ENCODE results near the gene GRIA1. TPM values are rescaled to one million over a fixed set of nuclear protein-coding genes. Genes with fewer than 3 reads are reported as not detected.

The GRIA1 gene
- total RNA-seq, 4 donors from 2014 or later: 0.12 to 0.19 TPM; not detected in 2

GRCh38 chr5:153777681-153778581 is 287.5 kb downstream of the GRIA1 start:
- Histone ChIP-seq H3K27ac (no peak overlapping the region), H3K36me3 (no peaks in the 10 kb centered on the region), H3K9me3 (no peaks in the 10 kb centered on the region), H3K4me1 (no peaks in the 10 kb centered on the region), H3K4me3 (no peak overlapping the region), H3K27me3 (no peaks in the 10 kb centered on the region)
- no peak for TF ChIP-seq POLR2A (IDR thresholded peaks at IDR 0.05)
- TF ChIP-seq, protein P1, sequence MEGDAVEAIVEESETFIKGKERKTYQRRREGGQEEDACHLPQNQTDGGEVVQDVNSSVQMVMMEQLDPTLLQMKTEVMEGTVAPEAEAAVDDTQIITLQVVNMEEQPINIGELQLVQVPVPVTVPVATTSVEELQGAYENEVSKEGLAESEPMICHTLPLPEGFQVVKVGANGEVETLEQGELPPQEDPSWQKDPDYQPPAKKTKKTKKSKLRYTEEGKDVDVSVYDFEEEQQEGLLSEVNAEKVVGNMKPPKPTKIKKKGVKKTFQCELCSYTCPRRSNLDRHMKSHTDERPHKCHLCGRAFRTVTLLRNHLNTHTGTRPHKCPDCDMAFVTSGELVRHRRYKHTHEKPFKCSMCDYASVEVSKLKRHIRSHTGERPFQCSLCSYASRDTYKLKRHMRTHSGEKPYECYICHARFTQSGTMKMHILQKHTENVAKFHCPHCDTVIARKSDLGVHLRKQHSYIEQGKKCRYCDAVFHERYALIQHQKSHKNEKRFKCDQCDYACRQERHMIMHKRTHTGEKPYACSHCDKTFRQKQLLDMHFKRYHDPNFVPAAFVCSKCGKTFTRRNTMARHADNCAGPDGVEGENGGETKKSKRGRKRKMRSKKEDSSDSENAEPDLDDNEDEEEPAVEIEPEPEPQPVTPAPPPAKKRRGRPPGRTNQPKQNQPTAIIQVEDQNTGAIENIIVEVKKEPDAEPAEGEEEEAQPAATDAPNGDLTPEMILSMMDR (IDR thresholded peaks at IDR 0.05): no peak
- no peak for DNase-seq
- intact Hi-C loops (cut with DNase I): no loop called here
- WGBS, 2 donors: 49 to 60% methylated on average over 5 of the region's 5 CpGs

DNA sequence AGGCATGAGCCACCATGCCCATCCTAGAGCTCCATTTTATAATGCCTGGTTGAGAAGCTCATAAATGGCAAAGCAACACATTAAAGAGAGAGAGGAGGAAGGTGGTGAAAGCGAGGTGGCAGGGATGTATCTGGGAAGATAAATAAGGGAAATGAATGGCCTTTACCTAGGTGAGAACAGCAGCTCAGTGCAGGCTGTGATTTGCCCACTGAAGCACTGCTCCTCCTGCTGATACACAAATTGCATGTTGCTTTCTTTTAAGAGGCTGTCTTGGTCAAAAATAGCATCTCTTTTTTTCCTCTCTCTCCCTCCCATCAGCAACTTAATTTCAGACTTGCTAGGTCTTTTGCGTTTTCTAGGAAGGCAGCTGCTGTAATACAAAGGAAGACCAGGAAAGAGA is 289.4 kb downstream of the GRIA1 start:
- Histone ChIP-seq H3K27me3 (no peaks in the 10 kb centered on the region), H3K36me3 (no peaks in the 10 kb centered on the region), H3K27ac (no peak overlapping the region), H3K4me1 (no peaks in the 10 kb centered on the region), H3K4me3 (no peak overlapping the region), H3K9me3 (no peaks in the 10 kb centered on the region)
- 67 to 73% methylated on average over 2 of the region's 2 CpGs for WGBS, 2 donors
- no peak for TF ChIP-seq POLR2A (IDR thresholded peaks at IDR 0.05)
- TF ChIP-seq, protein P1 (IDR thresholded peaks at IDR 0.05): no peak
- intact Hi-C loops (cut with DNase I): no loop called here
- no peak for DNase-seq

- TF ChIP-seq POLR2A (IDR thresholded peaks at IDR 0.05): no peak
- TF ChIP-seq, protein P1 (IDR thresholded peaks at IDR 0.05): no peak
- H3K4me3 ChIP-seq: no peak overlapping the region
- DNase-seq: no peak
- intact Hi-C loops (cut with DNase I): no loop called here
- no peaks in the 10 kb centered on the region for H3K27me3 ChIP-seq
- H3K9me3 ChIP-seq: no peaks in the 10 kb centered on the region
- WGBS, 2 donors: 26 to 27% methylated on average over 3 to 4 of the region's 4 CpGs
- H3K36me3 ChIP-seq: no peaks in the 10 kb centered on the region
- H3K27ac ChIP-seq: no peak overlapping the region
- no peaks in the 10 kb centered on the region for H3K4me1 ChIP-seq
These were observed 290.6 kb downstream of the GRIA1 start for GRCh38 chr5:153780876-153781705.

GRCh38 chr5:153782589-153783361 is 292.3 kb downstream of the GRIA1 start:
- no peak overlapping the region for H3K27ac ChIP-seq
- no peaks in the 10 kb centered on the region for H3K4me1 ChIP-seq
- DNase-seq: no peak
- TF ChIP-seq, protein P1 (IDR thresholded peaks at IDR 0.05): no peak
- no peak for TF ChIP-seq POLR2A (IDR thresholded peaks at IDR 0.05)
- WGBS, 2 donors: 53 to 67% methylated on average over 6 of the region's 6 CpGs
- no peaks in the 10 kb centered on the region for H3K9me3 ChIP-seq
- intact Hi-C loops (cut with DNase I): no loop called here
- no peak overlapping the region for H3K4me3 ChIP-seq
- H3K36me3 ChIP-seq: no peaks in the 10 kb centered on the region
- no peaks in the 10 kb centered on the region for H3K27me3 ChIP-seq
